ENCODE results near the gene OCRL.

GRCh38 chrX:129626026-129626425 is 86.0 kb downstream of the OCRL start:
- TF ChIP-seq CTCF (IDR thresholded peaks at IDR 0.05), result no peak
- TF ChIP-seq POLR2AphosphoS5 (IDR thresholded peaks at IDR 0.05; ENCODE audit: low read depth, low read length), result no peak
- TF ChIP-seq ZBTB33 (IDR thresholded peaks at IDR 0.05; ENCODE audit: borderline replicate concordance, low read depth), result no peak
- TF ChIP-seq MAX (IDR thresholded peaks at IDR 0.05; ENCODE audit: low read depth), result no peak
- TF ChIP-seq NRF1 (IDR thresholded peaks at IDR 0.05; ENCODE audit: low read depth, low read length), result no peak
- no peak for TF ChIP-seq ELF1 (IDR thresholded peaks at IDR 0.05)

All from SK-N-SH (cell line).